Stimulated activated CD4-positive, alpha-beta T cell treated with anti-CD3 and anti-CD28 coated beads, Interleukin-4, amount 100 ng/mL, for 4 hours (primary cell): Measurements from ENCODE around the gene TTC39B.
A peak's percentile ranks its signal among the peaks of the same experiment; 100 is the strongest.

Experiments
- DNase-seq, 2 experiments: peaks; one replicate each; pipeline ENCODE4 v3.0.0-alpha.2; 2020

The TTC39B gene

DNA sequence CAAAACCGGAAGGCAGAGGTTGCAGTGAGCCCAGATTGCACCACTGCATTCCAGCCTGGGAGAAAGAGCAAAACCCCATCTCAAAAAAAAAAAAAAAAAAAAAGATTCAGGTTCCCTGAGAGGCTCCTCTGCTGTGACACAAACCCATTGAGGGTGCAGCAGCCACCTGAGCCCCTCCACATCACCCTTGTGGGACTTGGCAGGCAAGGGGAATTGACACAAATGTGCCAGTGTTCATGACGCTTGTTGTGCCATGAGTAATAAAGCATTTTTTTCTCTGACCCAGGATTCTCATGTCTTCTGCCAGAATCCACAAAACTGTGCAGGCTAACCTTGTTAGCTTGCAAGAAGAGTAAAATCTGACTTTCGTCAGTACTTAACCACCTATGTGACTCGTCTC is 149.6 kb downstream of the TTC39B start:
- DNase-seq, result no peak

DNA sequence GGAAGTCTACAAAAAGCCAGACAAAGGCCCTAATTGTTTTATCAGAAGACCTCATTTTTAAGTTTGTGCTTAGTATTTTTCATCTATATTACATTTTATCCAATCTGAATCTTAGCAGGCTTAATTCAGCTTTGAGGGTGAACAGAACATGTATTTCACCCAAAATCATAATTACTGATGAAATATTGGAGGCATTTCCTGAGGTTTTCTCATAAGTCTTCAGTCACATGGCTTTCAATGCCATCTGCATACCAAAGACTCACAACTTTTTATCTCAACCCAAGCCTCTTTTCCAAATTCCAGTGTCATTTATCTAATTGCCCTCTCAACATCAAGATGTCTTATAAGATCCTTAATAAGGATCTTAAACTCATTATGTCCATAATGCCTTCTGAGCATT is 150.8 kb downstream of the TTC39B start:
- DNase-seq, result no peak

DNA sequence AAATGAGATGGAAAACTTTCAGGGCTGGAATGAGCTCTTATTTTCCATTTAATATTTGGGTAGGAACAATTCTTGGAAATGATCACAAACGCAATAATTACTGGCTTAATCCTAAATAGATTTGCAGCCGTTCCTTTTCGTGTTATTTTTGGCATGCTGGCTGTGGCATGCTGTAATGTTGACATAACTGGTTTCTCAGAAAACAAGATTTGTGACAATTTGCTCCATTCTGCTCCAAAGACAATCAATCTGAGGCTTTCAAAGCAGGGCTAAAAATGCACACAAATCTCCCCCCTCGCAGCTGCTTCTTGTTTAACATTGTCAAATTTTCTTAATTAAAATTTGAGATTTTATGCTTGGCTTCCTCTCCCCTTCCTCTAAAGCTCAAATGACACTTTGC is 151.2 kb downstream of the TTC39B start:
- no peak for DNase-seq

DNA sequence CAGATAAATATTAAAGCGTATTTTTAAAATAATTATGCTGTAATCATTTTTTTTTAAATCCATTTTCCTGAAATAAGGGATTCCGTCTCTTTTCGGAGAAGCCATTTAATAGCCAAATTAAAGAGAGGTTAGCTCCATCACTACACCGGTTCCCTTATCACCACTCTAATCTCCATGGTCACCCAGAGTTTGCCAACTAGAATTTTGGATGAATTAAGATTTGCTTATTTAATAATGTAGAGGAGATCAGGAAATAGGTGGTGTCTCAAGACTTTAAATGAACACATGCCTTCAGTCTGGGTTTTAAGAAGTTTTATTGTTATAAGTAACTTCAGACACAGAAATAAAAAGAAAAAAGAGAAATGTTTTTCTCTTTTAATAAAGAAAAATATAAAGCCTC is 151.7 kb downstream of the TTC39B start:
- no peak for DNase-seq

DNA sequence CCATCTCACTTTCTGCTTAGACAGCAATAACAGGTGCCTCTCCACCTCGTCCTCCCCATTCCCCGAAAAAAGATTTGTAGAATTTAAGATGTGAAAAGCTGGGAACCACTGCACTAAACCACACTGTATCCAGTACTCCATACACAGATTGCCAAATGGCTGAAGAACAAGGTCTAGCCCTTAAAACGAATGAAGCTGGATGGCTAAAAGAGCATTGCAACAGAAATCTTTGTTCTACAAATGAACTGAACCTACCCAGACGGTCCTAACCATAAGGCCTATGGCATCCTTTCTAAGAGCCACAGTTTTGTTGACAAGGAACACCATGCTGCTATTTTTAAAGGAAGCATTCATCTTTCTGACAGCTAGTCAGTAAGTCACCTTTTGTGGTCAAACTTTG is 152.3 kb downstream of the TTC39B start:
- DNase-seq, result no peak

DNA sequence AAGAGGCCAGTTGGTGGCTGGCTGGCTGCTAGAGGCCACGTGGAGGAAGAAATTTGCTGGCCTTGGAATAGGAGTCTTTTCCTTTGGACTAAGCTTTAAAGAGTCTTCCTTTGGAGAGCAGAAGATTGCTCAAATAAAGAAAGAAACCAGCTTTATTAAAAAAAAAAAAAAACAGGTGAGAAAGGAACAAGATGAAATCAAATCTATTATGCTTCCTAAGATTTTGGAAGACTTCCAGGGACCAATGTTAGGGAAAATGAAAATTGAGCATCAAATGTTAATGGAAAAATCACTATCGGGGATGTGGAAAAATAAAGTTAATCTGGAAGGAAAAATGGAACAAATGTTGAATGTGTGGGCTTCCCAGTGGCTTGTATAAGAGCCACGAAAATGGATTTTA is 153.1 kb downstream of the TTC39B start:
- DNase-seq, result no peak

DNA sequence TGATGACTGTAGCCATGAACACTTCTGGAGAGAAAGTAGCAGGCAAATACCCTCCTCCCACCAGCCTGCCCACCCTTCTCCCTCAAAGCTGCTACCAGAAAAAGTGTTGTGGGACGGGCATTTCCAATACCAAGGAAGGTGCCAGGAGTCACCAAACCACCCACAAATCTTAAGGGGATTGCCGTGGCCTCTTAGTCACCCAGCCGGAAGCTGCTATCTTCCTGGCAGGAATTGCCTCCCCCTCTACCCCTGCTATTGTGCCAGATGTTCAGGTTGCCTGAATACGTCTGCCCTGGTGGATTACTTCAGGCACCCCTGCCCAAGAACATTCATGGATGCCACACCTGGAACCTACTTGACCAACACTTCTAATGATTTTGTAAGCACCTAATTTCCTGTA is 156.1 kb downstream of the TTC39B start:
- DNase-seq, result no peak

DNA sequence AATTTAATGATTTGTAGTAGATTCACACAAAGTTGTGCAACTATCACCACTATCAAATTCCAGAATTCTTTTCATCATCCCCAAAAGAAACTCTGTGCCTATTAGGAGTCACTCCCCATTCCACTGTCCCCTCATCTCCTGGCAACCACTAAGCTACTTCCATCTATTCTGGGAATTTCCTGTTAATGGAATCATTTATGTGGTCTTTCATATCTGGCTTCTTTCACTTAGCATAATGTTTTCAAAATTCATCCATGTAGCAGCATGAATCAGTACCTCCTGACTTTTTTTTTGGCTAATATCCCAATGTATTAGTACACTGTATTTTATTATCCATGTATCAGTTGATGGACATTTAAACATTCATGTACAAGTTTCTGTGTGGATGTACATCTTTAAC is 157.6 kb downstream of the TTC39B start:
- no peak for DNase-seq

DNA sequence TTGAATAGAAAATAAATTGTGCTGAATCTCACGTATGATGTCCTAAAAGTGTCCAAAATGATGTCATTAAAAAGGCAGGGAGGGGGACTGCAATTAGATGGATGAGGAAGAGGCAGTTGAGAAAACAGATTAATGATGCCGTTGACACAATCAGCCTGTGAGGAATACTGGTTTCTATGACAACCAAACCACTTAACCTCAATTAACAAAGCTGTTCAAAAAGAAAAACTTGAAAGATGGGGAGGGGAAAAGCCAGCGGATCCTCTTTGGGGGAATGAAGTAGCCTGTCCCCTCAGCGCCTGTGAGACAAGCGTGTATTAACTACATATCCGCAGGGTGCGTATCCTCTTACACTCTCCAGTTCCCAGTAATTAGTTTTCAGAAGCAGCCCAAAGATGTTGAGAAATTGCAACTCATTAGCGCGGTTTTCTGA is 160.7 kb downstream of the TTC39B start:
- no peak for DNase-seq

DNA sequence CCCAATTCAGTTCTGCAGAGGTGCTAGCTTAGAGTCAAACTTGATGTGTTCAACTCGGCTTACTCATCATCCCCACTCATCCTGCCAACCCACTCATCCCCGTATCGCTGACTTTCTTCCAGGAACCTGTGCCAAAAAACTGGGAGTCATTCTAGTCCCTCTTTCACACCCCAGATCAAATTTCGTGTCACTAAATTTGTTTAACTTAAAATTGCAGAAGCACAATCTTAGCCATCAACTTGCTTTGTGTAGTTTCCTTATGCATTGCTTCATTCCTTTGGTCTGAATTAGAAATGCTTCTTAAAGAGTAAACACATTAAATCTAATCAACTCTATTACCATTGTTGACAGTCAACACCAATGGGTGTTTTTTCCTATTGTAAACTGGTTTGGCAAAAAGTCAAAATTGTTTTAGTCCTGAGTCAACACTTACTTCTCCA is 162.4 kb downstream of the TTC39B start:
- no peak for DNase-seq

DNA sequence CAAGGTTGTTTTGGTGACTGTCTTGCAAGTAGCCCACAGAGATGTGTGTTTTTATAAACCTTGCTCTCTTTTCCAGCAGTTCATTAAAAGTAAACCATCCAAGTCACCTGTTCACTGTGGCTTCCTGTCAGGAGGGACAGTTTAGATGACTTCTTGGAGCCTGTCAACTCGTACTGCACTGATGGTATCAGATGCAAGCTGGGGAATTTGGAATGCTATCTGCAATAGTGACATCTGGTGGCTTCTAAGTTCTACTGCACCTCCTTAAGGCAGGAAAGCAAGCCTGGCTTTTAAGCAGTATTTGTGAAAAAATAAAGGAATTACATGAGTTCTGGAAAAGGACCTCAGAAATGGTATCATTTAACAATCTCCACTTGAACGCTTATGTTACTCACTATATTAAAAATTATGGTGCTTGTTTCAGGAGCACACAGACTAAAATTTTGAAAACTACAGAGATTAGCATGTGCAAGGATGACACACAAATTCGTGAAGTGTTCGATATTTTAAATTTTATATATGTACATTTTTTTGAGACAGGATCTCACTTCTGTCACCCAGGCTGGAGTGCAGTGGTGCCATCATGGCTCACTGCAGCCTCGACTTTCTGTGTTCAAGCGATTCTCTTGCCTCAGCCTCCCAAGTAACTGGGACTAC is 164.0 kb downstream of the TTC39B start:
- DNase-seq, result no peak

DNA sequence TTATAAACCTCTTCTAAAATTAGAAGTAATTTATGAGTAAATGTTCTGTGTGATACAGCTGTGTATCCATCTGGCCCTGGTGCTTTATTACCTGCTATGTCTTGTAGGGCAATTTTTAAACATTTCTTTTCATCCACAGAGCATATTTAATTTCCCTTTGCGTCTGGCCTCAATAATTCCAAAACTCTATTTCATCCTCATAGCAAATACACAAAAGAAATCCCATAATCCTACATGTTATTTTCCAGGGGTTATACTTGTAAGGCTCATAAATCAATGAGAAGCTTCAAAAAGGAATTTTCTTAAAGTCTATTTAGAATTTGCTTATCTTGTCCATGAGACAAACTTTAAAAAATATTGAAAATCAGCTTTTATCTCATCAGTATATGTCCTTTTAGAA is 167.0 kb downstream of the TTC39B start:
- DNase-seq, result no peak

DNA sequence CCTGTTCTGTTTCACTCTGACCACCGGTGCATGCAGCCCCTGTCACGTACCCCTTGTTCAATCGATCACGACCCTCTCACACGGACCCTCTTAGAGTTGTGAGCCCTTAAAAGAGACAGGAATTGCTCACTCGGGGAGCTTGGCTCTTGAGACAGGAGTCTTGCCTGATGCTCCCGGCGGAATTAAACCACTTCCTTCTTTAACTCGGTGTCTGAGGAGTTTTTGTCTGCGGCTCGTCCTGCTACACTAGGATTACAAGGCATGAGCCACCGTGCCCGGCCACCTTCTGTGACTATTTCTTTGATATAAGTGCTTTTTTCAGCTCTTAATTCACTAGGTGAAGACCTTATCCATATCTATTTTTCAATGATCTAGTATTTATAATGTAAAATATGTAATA is 167.5 kb downstream of the TTC39B start:
- no peak for DNase-seq

DNA sequence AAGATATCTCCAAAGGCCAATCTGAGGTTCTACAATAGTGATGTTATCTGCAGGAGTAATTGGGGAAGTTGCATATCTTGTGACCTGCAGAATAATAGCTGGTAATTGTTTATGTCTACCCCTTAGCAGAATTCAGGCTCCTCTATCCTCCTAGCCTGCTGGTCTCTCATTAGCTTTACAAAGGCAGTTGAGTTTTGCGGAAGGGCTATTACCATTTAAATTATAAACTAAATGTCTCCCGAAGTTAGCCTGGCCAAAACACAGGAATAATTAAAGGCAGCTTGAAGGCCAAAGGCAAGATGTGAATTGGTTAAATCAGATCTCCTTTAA is 168.7 kb downstream of the TTC39B start:
- no peak for DNase-seq

DNA sequence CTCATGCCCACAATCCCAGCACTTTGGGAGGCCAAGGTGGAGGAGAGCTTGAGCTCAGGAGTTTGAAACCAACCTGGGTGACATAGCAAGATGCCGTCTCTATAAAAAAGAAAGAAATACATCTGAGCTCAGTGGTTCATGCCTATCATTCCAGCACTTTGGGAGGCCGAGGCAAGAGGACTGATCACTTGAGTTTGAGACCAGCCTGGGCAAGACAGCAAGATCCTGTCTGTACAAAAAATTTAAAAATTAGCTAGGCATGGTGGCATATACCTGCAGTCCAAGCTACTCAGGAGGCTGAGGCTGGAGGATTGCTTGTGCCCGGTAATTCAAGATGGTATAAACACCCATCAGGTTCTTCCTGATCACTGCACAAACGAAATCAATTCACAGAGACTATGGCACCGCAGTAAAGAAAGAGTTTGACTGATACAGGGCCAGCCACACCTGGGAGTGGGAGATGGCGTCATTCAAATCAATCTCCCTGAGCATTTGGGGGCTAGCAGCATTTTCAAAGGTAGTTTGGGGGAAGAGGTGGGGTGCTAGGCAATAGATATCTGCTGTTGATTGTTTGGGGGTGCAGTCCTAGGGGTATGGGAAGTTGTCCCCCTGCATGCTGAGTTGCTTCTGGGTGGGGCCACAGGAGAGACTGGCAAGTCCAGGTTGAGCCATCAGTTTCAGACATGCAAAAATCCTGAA is 169.2 kb downstream of the TTC39B start:
- DNase-seq, result no peak

DNA sequence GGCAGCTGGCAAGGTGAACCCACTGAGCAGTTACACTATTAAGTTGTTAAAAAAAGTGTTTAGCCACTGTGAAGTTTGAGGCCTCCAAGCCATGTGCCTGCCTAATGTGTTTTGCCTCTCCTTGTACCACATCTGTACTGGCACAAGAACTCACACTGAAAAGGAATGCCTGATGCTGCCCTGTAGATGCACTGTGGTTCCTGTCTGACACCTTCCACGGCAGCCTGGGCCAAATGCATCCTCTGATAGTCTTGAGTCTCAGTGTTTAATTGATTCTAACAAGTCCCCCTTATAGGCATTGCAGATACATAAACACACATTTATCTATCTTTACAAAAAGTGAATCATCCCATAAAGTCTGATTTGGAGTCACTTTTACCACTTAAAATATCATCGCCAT is 169.9 kb downstream of the TTC39B start:
- DNase-seq, result no peak

DNA sequence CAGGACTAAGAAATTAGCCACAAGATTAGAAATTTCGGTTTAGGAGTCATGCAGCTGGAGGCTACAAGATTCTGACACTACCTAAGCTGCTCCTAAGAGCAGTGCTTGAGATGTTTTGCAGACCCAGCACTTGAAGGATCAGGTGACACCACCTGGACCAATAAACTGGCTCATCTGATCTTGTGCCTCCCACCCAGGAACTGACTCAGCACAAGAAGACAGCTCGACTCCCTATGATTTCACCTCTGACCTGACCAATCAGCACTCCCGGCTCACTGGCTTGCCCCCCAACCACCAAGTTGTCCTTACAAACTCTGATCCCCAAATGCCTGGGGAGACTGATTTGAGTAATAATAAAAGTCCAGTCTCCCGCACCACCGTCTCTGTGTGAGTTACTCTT is 170.4 kb downstream of the TTC39B start:
- DNase-seq, result no peak

DNA sequence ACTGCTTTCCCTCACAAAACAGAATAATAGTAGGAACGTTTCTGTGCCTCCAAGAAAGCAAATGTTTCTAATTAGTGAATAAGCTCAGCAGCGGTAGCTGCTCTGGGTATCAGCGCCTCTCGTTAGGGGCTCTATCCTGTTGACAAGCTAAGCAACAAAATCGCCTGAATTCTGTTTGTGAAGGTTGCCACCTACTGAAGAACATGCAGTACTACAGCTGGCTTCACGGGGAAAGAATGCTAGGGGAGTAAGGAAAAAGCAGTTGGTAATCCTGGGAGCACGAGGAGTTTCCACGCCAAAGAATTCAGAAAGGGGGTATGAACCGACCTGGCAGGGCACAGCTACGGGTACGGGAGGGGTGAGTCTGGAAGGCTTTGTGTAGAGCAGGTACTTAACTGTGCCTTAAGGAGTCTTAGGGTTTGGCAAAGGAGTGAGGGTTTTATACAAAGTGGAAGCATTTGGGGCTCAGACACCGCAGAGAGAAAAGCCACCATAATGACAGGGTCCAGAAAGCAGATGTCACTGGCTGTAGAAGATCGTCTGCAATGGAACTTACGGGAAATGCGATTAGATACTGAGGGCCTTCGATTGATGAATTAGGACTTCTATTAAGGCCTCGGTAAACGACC is 171.7 kb downstream of the TTC39B start:
- peak; percentile 3 to 16 for DNase-seq

DNA sequence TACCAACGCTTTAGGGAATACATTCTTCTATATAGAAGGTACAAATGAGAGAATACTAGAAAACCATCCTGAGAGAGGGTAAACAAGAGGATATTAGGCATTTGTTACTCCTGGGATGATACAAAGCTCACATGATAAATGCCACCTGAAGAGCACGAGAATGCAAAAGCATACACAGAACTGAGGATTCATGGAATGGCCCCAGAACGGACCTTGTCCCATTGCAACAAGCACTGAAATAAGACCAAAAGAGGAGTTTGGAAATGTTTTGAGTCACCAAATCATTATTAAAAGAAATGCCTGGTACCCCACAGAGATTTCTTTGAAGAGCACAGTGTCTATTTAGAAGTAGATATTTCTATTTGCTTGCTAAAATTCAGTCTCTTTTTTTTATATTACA is 173.5 kb downstream of the TTC39B start:
- DNase-seq, result no peak

DNA sequence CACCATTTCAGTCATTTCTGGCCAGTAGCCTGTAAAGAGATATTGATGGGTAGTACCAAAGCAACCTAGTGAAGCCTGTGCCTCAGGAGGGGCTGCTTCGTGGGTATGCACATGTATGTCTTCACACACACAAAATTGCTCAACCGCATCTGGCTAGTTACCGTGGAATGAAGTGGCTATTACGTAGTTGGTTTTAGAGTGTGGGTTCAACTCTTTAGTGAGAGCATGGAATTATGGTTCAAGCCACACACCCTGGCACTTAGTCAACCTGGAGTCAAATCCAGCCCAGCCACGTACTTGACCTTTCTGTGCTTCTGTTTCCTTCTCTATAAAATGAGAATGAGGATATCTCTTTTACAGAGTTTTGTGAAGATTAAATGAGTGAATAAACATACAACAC is 174.9 kb downstream of the TTC39B start:
- no peak for DNase-seq

DNA sequence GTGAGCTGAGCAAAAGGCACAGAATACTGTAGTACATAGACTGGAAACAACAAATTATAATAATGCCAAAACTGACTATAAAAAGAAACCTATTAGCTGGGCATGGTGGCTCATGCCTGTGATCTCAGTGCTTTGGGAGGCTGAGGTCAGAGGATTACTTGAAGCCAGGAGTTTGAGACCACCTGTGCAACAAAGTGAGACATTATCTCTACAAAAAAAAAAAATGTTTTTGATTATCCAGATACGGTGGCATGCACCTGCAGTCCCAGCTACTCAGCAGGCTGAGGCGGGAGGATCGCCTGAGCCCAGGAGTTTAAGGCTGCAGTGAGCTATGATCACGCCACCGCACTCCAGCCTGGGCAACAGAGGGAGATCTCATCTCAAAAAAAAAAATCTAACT is 175.9 kb downstream of the TTC39B start:
- DNase-seq, result no peak

DNA sequence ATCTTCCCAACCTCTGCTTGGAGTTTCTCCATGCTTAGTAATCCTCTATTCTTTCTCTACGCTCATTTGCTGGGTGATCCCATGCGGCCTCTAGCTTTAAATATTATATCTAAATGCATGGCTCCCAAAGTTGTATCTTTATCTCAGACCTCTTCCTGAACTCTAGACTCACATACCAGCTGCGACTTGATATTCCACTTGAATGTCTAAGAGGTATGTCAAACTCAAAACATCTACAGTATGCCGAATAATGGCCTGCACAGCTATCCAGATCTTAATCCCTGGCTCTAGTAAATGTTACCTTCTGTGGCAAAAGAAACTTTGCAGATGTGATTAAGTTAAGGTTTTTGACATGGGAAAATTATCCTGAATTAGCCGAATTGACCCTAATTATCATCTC is 179.2 kb downstream of the TTC39B start:
- no peak for DNase-seq

DNA sequence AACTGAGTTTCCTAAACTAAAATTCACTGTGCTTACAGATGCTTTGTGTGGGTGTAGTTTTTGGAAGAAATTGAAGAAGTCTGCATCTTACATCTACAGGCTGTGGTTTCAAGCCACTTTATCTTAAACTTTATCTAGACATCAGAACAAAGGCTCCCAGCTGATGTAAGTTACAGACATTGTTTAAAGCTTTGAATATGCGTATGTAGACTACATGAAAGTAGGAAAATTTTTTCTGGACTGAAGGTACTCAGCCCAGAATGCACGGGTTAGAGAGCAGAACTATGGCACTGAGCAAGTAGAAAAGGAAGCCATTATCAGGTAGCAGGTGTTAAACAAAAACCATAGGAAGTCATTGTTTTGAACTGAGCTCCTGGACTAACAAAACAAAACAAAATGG is 185.4 kb downstream of the TTC39B start:
- no peak for DNase-seq

DNA sequence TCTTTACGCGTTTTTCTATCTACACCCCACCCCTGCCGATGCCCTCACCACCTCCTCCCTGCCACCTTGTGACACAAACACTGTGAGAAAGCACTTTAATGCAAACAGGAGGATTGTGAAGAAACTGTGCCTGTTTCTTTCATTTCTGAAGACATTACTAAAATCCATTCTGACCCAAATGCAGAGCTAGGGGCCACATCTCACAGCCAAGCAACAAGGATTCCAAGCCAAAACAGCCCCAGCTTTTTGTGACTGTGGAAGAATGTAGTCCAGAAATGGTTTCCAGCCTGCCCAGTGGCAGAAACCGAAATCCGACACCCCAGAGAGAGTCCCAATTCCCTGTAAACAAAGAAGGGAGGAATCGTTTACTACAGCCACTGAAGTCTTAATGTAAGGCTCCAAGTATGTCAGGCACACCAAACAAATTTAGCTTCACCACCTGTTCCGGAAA is 190.9 kb downstream of the TTC39B start:
- DNase-seq, result no peak

DNA sequence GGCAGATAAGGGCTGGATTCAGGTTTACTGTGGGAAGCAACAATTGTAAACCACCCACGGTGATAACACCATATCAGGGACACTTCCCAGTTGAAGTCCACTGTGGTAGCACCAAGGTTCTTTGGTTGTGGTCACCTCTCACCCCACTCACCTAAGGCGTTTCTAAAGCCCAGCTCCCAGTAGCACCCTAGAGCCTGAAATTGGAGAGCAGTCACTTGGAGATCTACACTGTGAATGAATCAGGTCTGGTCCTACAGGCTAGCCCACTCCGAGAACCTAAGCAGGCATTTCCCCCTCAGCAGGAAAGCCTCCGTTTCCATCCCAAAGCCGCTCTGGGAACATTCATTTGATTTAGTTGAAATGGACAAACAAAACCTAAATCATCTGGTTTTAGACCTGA is 191.3 kb downstream of the TTC39B start:
- no peak for DNase-seq
